B cell (primary cell): Measurements from ENCODE around the gene NUP210L. TPM values are rescaled to one million over a fixed set of nuclear protein-coding genes. Genes with fewer than 3 reads are reported as not detected.
A peak's percentile ranks its signal among the peaks of the same experiment; 100 is the strongest.

ENCODE experiments used
- ATAC-seq: fragments of 200-7000 bp; cut with Tn5 transposase; one replicate; pipeline ENCODE4 v1.10.0; 2021; ENCODE audit warnings: low read depth, mild to moderate bottlenecking, moderate number of reproducible peaks, moderate library complexity
- CTCF ChIA-PET: fragments of 350-600 bp; sonication (Branson Sonifier 250); formaldehyde crosslinking; loops from one replicate; lab custom pipeline; 2021; ENCODE audit warnings: antibody characterized with exemption, inconsistent platforms; lab: Charles Lee
- POLR2A ChIA-PET: fragments of 350-600 bp; sonication (Branson Sonifier 250); formaldehyde crosslinking; loops from one replicate; lab custom pipeline; 2021; ENCODE audit warnings: antibody characterized with exemption; lab: Charles Lee
- DNase-seq: peaks from one replicate; pipeline ENCODE4 v3.0.0; 2013
- H2AFZ ChIP-seq: 2 replicates; pipeline ENCODE4 v1.6.1; 2012; ENCODE audit warnings: mild to moderate bottlenecking, low read depth, low read length; ENCODE audit not compliant: insufficient read depth, poor library complexity, severe bottlenecking
- H3K27ac ChIP-seq, 2 donors: 1 replicate in 1 of 2; 2 replicates in 1 of 2; pipeline ENCODE4 v1.5.1; 2012 to 2013; ENCODE audit warnings: low read length in 2 of 2, mild to moderate bottlenecking in 2 of 2, moderate library complexity in 1 of 2
- H3K27me3 ChIP-seq, 4 experiments: fragments of 200-600 bp in 1 of 4; sonication (generic) in 1 of 4; replicated peaks in 1 of 4; 1 replicate in 2 of 4; 2 replicates in 2 of 4; pipeline versions ENCODE4 v1.6.1 to v1.7.0; 2013 to 2016; ENCODE audit warnings: low read length in 3 of 4, mild to moderate bottlenecking in 2 of 4, mixed read lengths in 1 of 4, moderate library complexity in 1 of 4; ENCODE audit not compliant: insufficient read depth in 4 of 4, control insufficient read depth in 3 of 4; ENCODE audit errors: control extremely low read depth in 1 of 4
- H3K36me3 ChIP-seq, 2 experiments: replicated peaks in 1 of 2; 1 replicate in 1 of 2; 2 replicates in 1 of 2; pipeline versions ENCODE4 v1.6.1 to v1.7.1; 2013; ENCODE audit warnings: low read length in 1 of 2; ENCODE audit not compliant: insufficient read depth in 2 of 2, control insufficient read depth in 1 of 2; ENCODE audit errors: control extremely low read depth in 1 of 2, extremely low read depth in 1 of 2
- H3K4me1 ChIP-seq, 2 donors: fragments of 200-600 bp in 1 of 2; sonication (generic) in 1 of 2; 1 replicate in 1 of 2; 2 replicates in 1 of 2; pipeline versions ENCODE4 v1.5.1 to v1.6.1; 2013 to 2017; ENCODE audit warnings: low read length in 2 of 2; ENCODE audit not compliant: control insufficient read depth in 2 of 2, insufficient read depth in 2 of 2
- H3K4me2 ChIP-seq: replicated peaks from 2 replicates; pipeline ENCODE3; 2012; ENCODE audit warnings: mild to moderate bottlenecking, low read depth, low read length; ENCODE audit not compliant: poor library complexity, severe bottlenecking
- H3K4me3 ChIP-seq, 5 experiments: fragments of 200-600 bp in 1 of 5; sonication (generic) in 1 of 5; 1 replicate in 3 of 5; 2 replicates in 2 of 5; pipeline versions ENCODE4 v1.5.1 to v1.7.0; 2011 to 2016; ENCODE audit warnings: low read length in 4 of 5, mild to moderate bottlenecking in 4 of 5, low read depth in 2 of 5, control low read depth in 1 of 5, moderate library complexity in 1 of 5; ENCODE audit not compliant: insufficient read depth in 1 of 5; ENCODE audit errors: control extremely low read depth in 1 of 5, extremely low read depth in 1 of 5
- H3K79me2 ChIP-seq: fragments of 200-600 bp; sonication (generic); one replicate; pipeline ENCODE4 v1.6.0; 2016; ENCODE audit warnings: low read length; ENCODE audit not compliant: control insufficient read depth, insufficient read depth
- H3K9ac ChIP-seq: fragments of 200-600 bp; sonication (generic); 2 replicates; pipeline ENCODE4 v1.6.1; 2017; ENCODE audit warnings: mild to moderate bottlenecking, low read length, moderate library complexity
- H3K9me3 ChIP-seq, 3 donors: one replicate each; pipeline versions ENCODE4 v1.6.1 to v1.7.1; 2013; ENCODE audit warnings: low read length in 2 of 3; ENCODE audit not compliant: control insufficient read depth in 2 of 3, insufficient read depth in 1 of 3; ENCODE audit errors: control extremely low read depth in 1 of 3
- H4K20me1 ChIP-seq: 2 replicates; pipeline ENCODE4 v1.6.0; 2012; ENCODE audit warnings: mild to moderate bottlenecking, low read length; ENCODE audit not compliant: insufficient read depth, control insufficient read depth, poor library complexity, severe bottlenecking
- H3K27ac Mint-ChIP-seq: one replicate; pipeline ENCODE4 v1.8.0; 2021; ENCODE audit warnings: mixed read lengths
- H3K27me3 Mint-ChIP-seq: one replicate; pipeline ENCODE4 v1.8.0; 2021; ENCODE audit warnings: mixed read lengths
- H3K4me1 Mint-ChIP-seq: one replicate; pipeline ENCODE4 v1.8.0; 2021; ENCODE audit warnings: mixed read lengths
- H3K4me3 Mint-ChIP-seq: one replicate; pipeline ENCODE4 v1.8.0; 2021; ENCODE audit warnings: mixed read lengths
- H3K9me3 Mint-ChIP-seq: one replicate; pipeline ENCODE4 v1.8.0; 2022; ENCODE audit warnings: mixed read lengths; ENCODE audit not compliant: insufficient read depth
- CTCF ChIP-seq: fragments of 200-600 bp; IDR thresholded peaks from one replicate; pipeline ENCODE4 v1.8.0; 2022; ENCODE audit warnings: antibody characterized with exemption, mild to moderate bottlenecking
- EZH2 ChIP-seq: IDR thresholded peaks from 2 replicates; pipeline ENCODE4 v1.6.1; 2012; ENCODE audit warnings: borderline replicate concordance, low read depth, mild to moderate bottlenecking, moderate library complexity, low read length; ENCODE audit not compliant: insufficient read depth, poor library complexity, severe bottlenecking
- WGBS: methylation state at CpG from one replicate; pipeline ENCODE4 v1.1.5; 2013; ENCODE audit warnings: missing lambda C conversion rate; ENCODE audit not compliant: insufficient coverage; 5-methylcytosine and 5-hydroxymethylcytosine counted together
- intact Hi-C: fragments of 100-400 bp; cut with micrococcal nuclease; formaldehyde crosslinking; loops from one replicate; pipeline ENCODE4 v1.10.0; 2022
- polyA plus RNA-seq: library from polyadenylated mRNA; depleted of rRNA; stranded (reverse); fragments of >200 nt; gene quantifications from 2 replicates; pipeline ENCODE4 v1.2.3, GENCODE V29; 2012
- total RNA-seq, 2 donors: library from RNA; stranded (reverse); fragments of 120-200 nt in 1 of 2; gene quantifications; 1 replicate in 1 of 2; 2 replicates in 1 of 2; pipeline versions ENCODE4 v1.2.3 to v1.2.4, GENCODE V29; 2013 to 2022

NUP210L gene
- total and polyA plus RNA-seq, 2 donors (not counting 1 experiment from before 2014, with no cell fraction given) = 0.04 to 0.20 TPM

DNA sequence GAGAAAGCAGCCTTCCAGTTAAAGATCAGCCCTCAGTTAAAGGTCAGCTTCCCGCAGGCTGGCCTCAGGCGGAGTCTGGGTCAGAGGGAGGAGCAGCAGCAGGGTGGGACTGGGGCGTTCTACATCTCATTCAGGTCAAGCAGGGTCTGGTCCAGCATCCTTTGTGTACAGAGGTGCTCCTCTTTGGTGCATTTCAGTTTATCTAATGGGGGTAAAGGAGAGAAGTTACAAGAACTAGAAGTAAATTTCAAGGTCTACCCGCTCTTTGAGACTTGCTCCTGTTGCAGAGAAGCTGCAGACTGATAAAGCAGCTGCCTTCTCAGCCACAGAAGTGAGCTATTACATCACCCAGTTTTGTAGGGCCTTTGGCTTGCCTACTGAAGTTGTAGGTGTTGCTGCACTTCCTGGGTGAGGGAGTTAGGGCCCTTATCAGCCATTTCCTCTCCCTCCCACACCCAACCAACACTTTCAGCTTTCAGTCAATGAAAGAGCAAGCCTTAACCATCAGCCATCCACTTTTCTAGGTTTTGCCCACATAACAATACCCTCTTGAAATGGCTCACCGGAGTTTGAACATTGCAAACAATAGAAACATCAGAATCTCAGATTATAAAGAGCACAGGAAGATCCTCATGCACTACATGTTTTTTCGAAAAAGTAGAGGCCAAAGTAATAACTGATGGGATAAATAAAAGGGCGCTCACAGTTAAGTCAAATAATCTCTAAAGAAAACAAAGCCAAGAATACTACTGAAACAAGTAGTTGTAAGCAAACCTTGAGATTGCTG lies 2.8 kb upstream of the NUP210L start:
- H3K79me2 ChIP-seq = peaks cover 7% of the 10 kb centered on the region
- 100% methylated on average over 1 of the region's 7 CpGs for WGBS
- ChIA-PET CTCF (interaction anchor here (0.5 to 1.2 kb wide), 2 partner anchors 35 to 1778 kb away, joined by 3 read pairs; partner anchors contain the start of gene TPM3), POLR2A (interaction anchor here (0.6 kb wide), 1 partner anchor 19 kb away, joined by 6 read pairs; no protein-coding TSS in a partner anchor)
- H3K27me3 ChIP-seq = no peaks in the 10 kb centered on the region
- peak overlapping the region; percentile 27 for H3K4me2 ChIP-seq
- DNase-seq = no peak
- H3K4me1 ChIP-seq = peaks cover 15 to 17% of the 10 kb centered on the region in 2 donors
- intact Hi-C loops = no loop called here
- H4K20me1 ChIP-seq = peaks cover 25% of the 10 kb centered on the region
- Mint-ChIP-seq H3K27me3 (no peaks in the 10 kb centered on the region), H3K4me1 (peaks cover 25% of the 10 kb centered on the region), H3K4me3 (peak overlapping the region; percentile 21), H3K9me3 (peaks cover 2% of the 10 kb centered on the region), H3K27ac (peak overlapping the region; percentile 77)
- peak; percentile 53 for ATAC-seq
- no peak for TF ChIP-seq CTCF
- no peak for TF ChIP-seq EZH2
- no peak overlapping the region for H3K4me3 ChIP-seq
- peak overlapping the region; percentile 19 to 62 for H3K27ac ChIP-seq
- peaks cover 3 to 74% of the 10 kb centered on the region in 2 experiments for H3K36me3 ChIP-seq
- H3K9ac ChIP-seq = no peak overlapping the region
- H3K9me3 ChIP-seq = peaks cover 0 to 8% (median 0%) of the 10 kb centered on the region in 3 donors
- no peak overlapping the region for H2AFZ ChIP-seq

DNA sequence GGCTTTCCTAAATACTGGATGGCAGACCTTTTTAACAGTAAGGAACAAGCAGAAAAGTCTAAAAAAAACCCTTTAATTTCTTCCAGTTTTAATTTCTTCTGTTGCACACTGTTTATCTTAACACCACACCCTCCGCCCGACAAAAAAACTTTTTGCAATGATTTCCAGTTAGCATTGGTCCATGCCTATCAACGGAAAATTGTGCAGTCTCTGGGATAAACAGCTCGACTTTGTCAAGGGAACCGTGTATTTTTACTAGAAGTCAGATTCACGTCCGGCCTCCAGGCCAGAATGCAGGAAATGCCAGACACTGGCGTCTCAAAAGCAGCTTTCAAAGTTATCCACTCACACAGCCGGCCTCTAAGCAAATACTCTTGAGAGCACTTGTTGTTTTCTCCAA lies 378 bp upstream of the NUP210L start:
- Mint-ChIP-seq H3K9me3 (peaks cover 2% of the 10 kb centered on the region), H3K27me3 (no peaks in the 10 kb centered on the region), H3K4me3 (no peak overlapping the region), H3K27ac (no peak overlapping the region), H3K4me1 (peaks cover 23% of the 10 kb centered on the region)
- H3K4me2 ChIP-seq = no peak overlapping the region
- H4K20me1 ChIP-seq = peaks cover 22% of the 10 kb centered on the region
- H3K9me3 ChIP-seq = peaks cover 0 to 7% (median 0%) of the 10 kb centered on the region in 3 donors
- peaks cover 15 to 17% of the 10 kb centered on the region in 2 donors for H3K4me1 ChIP-seq
- H3K27ac ChIP-seq = peak overlapping the region in 1 of 2 donors; percentile 55
- H3K36me3 ChIP-seq = peaks cover 0 to 51% of the 10 kb centered on the region in 2 experiments
- no peak for TF ChIP-seq EZH2
- no peak for TF ChIP-seq CTCF
- peaks cover 5% of the 10 kb centered on the region for H3K79me2 ChIP-seq
- no peak overlapping the region for H3K4me3 ChIP-seq
- no peak for ATAC-seq
- no peak overlapping the region for H2AFZ ChIP-seq
- WGBS = 62% methylated on average over 8 of the region's 9 CpGs
- POLR2A ChIA-PET = interaction anchor here (1.2 kb wide), 1 partner anchor 23 kb away, joined by 3 read pairs; no protein-coding TSS in a partner anchor
- CTCF ChIA-PET = interaction anchor here (0.5 kb wide), 1 partner anchor 12 kb away, joined by 4 read pairs; no protein-coding TSS in a partner anchor
- no peaks in the 10 kb centered on the region for H3K27me3 ChIP-seq
- intact Hi-C loops = no loop called here
- no peak for DNase-seq
- no peak overlapping the region for H3K9ac ChIP-seq
